ENCODE results near the gene KCNC1.
A peak's percentile ranks its signal among the peaks of the same experiment; 100 is the strongest.

KCNC1 gene

DNA sequence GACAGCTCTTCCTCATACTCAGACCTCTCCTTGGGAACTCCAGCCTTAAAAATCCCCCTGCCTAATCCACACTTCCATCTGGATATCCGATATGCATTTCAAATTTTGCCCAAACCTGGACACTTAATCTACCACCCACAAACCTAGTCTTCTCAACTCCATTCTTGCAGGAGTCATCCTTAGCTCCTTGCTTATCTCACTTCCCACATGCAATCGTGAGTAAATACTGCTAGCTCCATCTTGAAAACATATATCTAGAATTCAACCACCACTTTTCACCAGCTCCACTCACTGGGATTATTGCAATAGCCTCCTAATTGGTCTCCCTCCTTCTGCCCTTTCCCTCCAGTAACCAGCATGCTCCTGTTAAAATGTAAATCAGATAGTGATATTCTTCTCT lies 17.8 kb upstream of the KCNC1 start:
- no peak for DNase-seq

DNA sequence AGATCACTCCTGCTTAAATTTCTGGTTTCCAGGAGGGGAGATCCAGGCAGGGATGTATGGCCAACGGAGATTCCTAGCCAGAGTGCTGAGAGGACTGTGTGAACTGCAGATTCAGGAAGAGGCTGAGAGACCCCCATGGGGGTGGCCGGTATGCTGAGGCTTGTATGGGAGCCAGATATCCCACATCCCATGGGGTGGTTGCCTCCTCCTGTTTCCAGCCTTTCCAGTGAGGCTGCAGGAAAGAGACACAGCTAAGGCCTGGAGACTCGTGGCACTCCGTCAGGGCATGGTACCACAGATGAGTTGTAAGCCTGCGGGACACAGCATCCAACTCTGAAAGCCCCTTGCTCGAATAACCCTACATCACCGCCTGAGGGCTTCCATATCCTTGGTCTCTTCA lies 16.6 kb upstream of the KCNC1 start:
- DNase-seq = no peak

DNA sequence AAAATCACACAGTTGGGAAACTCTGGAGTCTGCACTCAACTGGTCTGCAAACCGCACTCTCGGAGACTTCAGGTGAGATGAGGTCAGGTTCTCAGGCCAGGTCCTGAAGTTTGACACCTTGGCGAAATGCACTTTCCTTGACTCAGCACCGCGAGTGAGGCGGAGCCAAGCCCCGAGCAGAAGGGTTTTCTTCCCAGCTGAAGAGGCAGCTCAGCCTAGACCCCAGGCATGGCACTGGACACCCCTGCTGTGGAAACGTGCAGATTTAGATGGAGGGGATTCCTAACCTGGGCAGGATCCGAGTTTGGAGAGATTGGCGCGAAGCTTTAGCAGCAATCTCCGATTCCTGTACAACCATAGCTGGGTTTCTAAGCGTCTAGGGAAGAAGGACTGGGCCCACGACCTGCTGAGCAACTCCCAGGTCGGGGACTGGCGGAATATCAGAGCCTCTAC lies 16.0 kb upstream of the KCNC1 start:
- DNase-seq = no peak

DNA sequence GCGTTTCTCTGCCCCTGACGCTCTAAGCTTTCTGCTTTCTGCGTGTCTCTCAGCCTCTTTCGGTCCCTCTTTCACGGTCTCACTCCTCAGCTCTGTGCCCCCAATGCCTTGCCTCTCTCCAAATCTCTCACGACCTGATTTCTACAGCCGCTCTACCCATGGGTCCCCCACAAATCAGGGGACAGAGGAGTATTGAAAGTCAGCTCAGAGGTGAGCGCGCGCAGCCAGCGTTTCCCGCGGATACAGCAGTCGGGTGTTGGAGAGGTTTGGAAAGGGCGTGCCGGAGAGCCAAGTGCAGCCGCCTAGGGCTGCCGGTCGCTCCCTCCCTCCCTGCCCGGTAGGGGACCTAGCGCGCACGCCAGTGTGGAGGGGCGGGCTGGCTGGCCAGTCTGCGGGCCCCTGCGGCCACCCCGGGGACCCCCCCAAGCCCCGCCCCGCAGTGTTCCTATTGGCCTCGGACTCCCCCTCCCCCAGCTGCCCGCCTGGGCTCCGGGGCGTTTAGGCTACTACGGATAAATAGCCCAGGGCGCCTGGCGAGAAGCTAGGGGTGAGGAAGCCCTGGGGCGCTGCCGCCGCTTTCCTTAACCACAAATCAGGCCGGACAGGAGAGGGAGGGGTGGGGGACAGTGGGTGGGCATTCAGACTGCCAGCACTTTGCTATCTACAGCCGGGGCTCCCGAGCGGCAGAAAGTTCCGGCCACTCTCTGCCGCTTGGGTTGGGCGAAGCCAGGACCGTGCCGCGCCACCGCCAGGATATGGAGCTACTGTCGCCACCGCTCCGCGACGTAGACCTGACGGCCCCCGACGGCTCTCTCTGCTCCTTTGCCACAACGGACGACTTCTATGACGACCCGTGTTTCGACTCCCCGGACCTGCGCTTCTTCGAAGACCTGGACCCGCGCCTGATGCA lies 15.3 kb upstream of the KCNC1 start, which contains the start of gene MYOD1:
TSS of gene MYOD1 (plus strand) at position 544 of the 910 bp plus-strand sequence. CDS start at position 756, 212 bp downstream.
- peak; percentile 79 for DNase-seq

DNA sequence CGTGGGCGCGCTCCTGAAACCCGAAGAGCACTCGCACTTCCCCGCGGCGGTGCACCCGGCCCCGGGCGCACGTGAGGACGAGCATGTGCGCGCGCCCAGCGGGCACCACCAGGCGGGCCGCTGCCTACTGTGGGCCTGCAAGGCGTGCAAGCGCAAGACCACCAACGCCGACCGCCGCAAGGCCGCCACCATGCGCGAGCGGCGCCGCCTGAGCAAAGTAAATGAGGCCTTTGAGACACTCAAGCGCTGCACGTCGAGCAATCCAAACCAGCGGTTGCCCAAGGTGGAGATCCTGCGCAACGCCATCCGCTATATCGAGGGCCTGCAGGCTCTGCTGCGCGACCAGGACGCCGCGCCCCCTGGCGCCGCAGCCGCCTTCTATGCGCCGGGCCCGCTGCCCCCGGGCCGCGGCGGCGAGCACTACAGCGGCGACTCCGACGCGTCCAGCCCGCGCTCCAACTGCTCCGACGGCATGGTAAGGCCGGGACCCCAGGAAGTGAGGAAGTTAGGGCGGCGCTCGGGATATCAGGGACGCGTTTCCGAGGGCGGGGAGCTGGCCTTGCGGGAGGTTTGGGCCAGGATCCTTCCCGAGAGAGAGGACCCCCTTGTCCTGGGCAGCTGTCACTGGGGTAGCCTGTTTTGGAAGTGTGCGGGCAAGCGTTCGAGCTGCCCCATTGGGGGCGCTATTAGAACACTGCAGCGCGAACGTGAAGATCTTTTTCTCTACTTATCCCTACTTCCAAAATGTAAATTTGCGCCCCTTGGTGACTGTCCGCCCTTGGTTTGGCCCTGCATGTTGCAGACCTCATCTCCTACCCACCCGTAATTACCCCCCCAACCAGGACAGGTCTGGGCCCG lies 14.4 kb upstream of the KCNC1 start:
- DNase-seq = peak; percentile 60

DNA sequence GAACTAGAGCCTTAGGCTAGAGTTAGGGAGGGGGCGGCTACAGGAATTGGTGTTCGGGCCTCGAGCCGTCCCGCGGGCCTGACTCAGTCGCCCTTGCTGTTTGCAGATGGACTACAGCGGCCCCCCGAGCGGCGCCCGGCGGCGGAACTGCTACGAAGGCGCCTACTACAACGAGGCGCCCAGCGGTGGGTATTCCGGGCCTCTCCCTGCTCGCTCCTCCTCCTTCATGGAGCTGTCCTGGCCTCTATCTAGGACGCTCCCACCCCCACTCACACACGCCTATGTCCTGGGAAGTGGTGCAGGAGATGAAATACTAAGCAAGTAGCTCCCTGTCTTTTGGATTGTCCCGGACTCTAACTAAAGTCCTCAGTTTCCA lies 13.8 kb upstream of the KCNC1 start:
- peak; percentile 56 for DNase-seq

DNA sequence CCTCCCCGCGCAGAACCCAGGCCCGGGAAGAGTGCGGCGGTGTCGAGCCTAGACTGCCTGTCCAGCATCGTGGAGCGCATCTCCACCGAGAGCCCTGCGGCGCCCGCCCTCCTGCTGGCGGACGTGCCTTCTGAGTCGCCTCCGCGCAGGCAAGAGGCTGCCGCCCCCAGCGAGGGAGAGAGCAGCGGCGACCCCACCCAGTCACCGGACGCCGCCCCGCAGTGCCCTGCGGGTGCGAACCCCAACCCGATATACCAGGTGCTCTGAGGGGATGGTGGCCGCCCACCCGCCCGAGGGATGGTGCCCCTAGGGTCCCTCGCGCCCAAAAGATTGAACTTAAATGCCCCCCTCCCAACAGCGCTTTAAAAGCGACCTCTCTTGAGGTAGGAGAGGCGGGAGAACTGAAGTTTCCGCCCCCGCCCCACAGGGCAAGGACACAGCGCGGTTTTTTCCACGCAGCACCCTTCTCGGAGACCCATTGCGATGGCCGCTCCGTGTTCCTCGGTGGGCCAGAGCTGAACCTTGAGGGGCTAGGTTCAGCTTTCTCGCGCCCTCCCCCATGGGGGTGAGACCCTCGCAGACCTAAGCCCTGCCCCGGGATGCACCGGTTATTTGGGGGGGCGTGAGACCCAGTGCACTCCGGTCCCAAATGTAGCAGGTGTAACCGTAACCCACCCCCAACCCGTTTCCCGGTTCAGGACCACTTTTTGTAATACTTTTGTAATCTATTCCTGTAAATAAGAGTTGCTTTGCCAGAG lies 13.2 kb upstream of the KCNC1 start:
- peak; percentile 60 for DNase-seq

DNA sequence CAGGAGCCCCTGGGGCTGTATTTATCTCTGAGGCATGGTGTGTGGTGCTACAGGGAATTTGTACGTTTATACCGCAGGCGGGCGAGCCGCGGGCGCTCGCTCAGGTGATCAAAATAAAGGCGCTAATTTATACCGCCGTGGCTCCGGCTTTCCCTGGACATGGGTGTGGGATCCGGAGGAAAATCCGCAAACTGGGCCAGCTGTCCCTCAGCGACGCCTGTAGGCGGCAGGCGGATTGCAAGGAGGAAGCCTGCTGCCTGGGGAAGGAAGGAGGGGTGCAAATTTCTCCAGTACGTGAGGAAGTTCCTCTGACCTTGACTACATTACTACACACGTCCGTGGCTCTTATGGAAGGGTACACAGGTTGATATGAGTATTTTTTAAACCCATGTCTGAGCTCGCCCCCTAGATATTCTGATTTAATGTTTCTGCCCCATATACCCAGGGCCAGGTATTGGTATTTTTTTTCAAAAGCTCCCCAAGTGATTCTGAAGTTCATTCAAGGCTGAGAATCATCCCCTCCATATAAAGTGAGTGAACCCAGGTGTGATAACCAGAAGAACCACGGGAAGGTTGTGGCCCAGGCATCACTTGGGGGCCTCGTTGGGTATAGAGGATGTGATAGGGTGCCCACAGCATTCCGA lies 12.5 kb upstream of the KCNC1 start:
- DNase-seq = peak; percentile 82

DNA sequence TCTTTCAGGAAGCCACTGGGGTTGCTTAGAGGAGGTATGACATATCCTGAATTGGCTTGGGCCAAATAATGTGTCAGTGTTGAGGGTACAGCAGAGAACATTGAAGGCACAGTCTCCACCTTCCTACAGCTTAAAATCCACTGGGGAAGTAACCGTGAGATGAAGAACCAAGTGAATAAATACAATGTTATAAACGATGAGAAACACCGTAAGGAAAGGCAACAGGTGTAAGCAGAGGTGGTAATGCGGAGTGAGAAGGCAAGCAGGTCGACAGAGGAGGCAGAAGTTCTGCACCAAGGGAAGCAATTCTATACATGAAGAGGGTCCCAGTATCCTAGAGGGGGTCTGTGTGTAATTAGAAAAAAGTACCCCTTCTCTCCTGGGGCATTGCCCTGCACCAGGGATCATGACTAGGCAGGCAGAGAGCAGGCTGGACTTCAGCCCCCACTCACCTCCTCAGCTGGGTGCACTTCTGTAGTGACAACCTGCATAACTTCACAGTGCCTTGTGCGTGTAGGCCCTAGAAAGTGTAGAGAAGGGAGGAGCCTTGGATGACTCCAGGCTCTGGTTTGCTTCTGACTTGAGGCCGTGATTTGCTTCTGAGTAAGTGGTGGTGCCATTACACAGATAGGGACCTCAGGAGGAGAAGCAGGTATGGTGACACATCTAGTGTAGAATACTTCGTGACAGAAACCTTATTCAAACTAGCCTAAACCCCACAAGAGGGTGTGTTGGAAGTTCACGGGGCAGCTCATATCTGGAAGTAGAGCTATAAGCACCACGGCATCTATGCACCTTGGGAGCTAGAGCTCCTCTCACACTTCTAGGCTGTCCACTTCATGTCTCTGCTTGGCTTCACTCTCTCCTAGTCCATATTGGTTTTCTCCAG lies 10.3 kb upstream of the KCNC1 start:
- no peak for DNase-seq

DNA sequence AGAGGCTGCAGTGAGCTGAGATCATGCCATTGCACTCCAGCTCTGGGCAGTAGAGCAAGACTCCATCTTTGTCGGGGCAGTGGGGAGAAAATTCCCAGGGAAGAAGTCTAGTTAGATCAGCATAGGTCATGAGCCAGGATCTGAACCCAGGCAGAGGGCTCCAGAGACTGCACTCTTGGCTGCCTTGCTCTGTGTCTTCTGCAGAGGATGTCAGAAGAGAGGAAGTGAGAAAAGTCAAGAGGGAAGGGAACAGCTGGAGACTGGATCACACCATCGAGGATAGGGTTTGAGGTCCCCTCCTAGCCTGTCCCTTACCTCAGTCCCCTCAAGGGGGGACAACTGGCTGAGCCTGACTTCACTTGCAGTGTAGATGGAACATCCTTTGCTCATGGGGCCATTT lies 9.4 kb upstream of the KCNC1 start:
- DNase-seq = no peak

DNA sequence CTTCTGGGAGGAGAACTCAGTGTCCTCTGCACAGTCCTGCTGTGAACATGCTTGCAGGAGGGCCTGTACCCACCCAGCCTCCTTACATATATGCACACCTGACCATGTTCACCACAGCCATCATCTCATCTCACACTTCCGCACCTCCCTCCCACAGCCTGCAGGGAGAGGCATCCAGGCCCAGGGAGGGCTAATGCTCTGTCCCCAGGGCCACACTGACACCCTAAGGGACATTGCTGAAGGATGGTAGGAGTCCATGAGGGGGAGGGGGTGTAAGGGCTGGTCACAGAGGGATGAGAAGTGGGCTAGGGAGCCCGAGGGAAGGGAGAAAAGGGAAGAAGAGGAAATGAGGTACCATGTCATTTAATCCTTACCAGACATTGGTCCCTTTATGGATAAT lies 4.4 kb upstream of the KCNC1 start:
- DNase-seq = no peak

DNA sequence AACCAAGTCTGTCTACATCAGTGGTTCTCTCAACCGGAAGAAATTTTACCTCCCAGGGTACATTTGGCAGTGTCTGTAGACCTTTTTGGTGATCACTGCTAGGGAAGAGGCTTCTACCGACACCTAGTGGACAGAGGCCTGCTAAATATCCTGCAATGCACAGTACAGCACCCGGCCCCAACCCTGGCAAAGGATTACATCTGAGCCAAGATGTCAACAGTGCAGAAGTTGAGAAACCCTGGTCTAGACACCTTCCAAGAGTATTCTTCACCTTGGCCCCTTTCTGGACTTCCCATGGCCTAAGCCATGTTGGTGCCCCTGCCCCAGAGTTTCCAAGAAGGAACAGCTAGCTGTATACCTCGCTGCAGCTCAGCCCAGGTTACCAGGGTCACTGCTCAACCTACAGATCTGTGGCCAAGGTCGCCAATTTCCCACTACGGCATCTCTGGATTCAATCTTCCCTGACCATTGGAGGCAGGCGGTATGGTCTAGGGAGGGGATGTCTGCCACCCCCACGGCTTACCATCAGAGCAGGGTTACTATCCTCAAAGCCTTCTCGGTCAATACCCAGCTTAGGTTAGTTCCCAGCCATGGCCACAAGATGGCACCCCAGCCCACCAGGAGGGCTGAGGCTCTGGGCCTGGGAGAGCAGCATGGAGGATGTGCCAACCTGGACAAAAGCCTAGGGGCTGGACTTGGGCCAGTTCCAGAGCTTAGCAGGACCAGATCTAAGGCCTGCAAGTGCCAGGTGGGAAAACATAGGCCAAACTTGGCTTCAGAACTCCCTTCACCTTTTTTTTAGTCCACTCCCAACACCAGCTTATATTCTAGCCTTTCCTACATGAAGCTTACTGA lies 3.7 kb upstream of the KCNC1 start:
- peak; percentile 98 for DNase-seq

DNA sequence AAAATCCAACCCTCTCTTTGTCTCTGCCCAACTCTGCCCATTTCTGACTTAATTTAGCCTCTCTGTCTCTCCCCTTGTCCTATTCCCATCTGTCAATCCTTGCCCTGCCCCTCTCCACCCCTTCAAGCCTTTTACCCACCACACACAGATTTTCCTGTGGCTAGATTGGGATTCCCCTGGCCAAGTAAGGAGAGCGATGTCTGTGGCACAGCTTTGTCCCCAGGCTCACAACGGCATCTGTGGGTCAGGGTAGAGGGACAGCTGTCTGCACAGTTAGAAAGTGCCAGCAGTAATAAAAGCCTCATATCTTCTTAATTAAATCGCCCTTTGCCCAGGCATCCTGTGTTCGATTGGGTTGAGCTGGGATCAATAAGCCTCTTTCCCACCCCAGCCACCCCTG lies 1.3 kb upstream of the KCNC1 start:
- DNase-seq = no peak

DNA sequence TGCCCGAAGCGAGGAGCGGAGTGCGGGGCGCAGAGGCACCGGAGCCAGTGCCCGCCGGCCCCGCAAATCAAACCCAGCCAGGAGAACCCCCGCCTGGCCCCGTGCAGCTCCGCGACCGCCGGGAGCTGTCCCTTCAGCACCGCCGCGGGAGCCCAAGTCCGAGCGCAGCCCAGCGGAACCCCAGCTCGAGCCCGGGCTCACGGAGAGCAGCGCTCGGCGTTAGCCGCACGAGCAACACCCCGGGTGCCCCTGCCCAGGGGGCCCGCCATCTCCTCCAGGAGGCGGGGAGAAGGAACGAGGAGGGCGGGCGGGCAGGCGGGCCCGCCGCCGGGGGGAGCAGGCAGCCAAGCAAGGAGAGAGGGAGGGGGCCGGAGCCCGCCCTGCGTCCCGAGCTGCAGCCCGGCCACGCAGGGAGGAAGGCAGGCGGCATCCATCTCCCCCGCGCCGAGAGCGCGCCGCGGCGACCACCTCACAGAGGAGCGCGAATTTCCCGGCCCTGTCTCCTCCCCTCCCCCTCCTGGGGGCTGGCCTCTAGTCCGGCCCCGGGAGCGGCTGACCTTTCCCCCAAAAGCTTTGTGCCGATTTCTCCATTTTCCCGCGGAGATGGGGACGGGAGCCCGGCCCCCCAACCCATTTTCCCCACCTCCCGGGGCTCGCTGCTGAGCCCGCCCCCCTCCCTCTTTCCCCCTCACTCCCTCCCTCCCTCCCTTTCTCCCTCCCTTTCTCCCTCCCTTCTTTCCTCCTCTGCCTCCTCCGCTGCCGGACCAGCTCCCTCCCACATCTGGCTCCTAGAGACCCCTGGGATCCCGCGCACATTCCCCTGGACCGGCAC lies 621 bp downstream of the KCNC1 start:
- peak; percentile 83 for DNase-seq

DNA sequence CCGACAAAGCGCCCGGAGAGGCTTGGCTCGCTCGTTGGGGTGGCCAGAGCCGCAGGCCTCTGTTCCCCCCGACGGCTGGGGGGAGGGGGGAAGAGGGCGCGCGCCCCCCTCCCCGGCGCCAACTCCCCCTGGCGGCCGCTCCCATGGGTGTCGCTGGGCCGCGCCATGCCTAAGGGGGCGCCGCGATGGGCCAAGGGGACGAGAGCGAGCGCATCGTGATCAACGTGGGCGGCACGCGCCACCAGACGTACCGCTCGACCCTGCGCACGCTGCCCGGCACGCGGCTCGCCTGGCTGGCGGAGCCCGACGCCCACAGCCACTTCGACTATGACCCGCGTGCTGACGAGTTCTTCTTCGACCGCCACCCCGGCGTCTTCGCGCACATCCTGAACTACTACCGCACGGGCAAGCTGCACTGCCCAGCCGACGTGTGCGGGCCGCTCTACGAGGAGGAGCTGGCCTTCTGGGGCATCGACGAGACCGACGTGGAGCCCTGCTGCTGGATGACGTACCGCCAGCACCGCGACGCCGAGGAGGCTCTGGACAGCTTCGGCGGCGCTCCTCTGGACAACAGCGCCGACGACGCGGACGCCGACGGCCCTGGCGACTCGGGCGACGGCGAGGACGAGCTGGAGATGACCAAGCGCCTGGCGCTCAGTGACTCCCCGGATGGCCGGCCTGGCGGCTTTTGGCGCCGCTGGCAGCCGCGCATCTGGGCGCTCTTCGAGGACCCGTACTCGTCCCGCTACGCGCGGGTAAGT lies 1.4 kb downstream of the KCNC1 start:
- peak; percentile 78 for DNase-seq

DNA sequence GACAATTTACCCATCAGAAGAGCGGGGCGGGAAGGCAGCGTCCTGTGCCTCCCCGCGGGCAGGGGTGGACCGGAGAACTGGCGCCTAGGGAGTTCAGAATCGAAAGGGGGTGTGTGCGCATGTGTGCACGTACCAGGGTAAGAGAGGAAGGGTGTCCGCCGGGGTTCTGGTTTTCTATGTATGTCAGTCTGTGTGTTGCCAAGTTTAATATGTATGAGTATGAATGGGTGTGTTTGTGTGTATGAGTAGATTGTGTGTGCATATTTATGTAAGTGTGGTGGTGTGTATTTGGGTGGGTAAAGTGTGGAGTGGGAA lies 2.0 kb downstream of the KCNC1 start:
- DNase-seq = no peak

DNA sequence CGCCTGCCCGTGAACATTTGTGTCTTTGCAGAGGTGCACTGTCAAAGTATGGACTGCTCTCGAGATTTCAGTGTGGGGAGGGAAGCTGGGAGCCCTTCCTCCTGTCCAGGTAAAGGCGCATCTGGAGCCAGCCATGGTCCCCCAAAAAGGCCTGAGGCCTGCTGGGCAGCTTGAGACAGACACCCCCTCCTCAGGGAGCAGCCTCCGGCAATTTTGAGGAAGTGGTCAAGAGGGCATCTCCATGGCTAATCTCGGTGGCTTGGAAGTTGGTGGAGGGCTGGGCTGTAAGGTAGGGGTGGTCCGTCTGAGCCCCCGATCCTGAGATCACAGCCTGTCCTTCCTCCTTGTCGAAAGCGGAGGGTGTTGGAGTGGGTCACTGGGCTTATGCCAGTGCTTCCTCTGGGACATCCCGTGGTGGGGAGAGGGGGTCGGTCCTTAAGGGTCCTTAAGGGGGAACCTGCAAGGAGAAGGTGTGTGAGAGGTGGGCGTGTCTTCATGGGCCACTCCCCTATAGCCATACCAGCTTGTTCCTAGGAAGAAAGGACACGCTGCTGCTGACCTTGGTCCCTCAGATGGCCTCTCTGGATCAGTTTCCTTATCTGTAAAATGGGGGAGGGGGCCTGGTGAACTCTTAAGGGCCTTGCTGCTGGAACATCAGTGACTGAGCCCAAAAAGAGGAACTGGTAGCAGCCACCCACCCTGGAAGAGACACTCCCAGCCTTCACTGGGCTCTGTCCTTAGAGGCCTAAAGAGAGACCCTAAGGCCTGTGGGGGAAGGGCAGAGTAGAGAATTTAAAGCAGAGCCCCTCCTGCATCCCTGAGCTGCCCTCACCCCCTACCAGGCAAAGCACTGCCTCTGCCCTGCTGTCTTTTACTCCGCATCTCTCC lies 2.6 kb downstream of the KCNC1 start:
- no peak for DNase-seq

All from NCI-H69 (cell line).